ENCODE measurements around the gene ASPHD2. TPM values are rescaled to one million over a fixed set of nuclear protein-coding genes. Genes with fewer than 3 reads are reported as not detected.

ASPHD2 gene
- total RNA-seq, 1 experiment from 2014 or later: 7.1 TPM

GRCh38 chr22:26399289-26399688, 29.8 kb upstream of the ASPHD2 start:
- H3K23ac ChIP-seq (ENCODE audit: insufficient read length, low read depth, low read length): no peak overlapping the region
- Mint-ChIP-seq H3K4me1 (peaks cover 5 to 18% of the 10 kb centered on the region in 2 experiments), H3K27ac (no peak overlapping the region), H3K9me3 (no peaks in the 10 kb centered on the region), H3K4me3 (no peak overlapping the region), H3K27me3 (ENCODE audit: low read depth) (peaks cover 3% of the 10 kb centered on the region; the same call in 1 of the 2 replicates), H3K36me3 (ENCODE audit: insufficient read depth in 1 of 3, low read depth in 3 of 3) (no peaks in the 10 kb centered on the region)
- TF ChIP-seq CTCF (conservative IDR thresholded peaks at IDR 0.05): no peak
- no peak overlapping the region for H3K56ac ChIP-seq (ENCODE audit: insufficient read length, low read depth, low read length)
- no CpG with 5 or more reads among the region's 1 CpG for WGBS (ENCODE audit: extremely low coverage, insufficient read length, low lambda C conversion rate)
- no peak overlapping the region for H2AK5ac ChIP-seq (ENCODE audit: insufficient read length, low read length)
- no peaks in the 10 kb centered on the region for H3K23me2 ChIP-seq (ENCODE audit: insufficient read length, low read depth, low read length, poor library complexity, severe bottlenecking)
- no peak overlapping the region for H3T11ph ChIP-seq (ENCODE audit: low read length)
- H2BK20ac ChIP-seq (ENCODE audit: low read depth, low read length, poor library complexity, severe bottlenecking): no peak overlapping the region
- H3K4me1 ChIP-seq (ENCODE audit: insufficient read depth, low read length): no peaks in the 10 kb centered on the region
- H3K79me1 ChIP-seq (ENCODE audit: insufficient read depth, low read depth, low read length, poor library complexity, severe bottlenecking): no peaks in the 10 kb centered on the region
- no peak overlapping the region for H3K4ac ChIP-seq (ENCODE audit: low read depth, low read length)
- H3K9ac ChIP-seq (ENCODE audit: extremely low read depth, insufficient read length, low read length): no peak overlapping the region
- no peaks in the 10 kb centered on the region for H3K79me2 ChIP-seq (ENCODE audit: insufficient read depth, low read length)
- no peak overlapping the region for H3K4me2 ChIP-seq (ENCODE audit: insufficient read depth, insufficient read length, low read length)
- no peaks in the 10 kb centered on the region for H3K9me3 ChIP-seq (ENCODE audit: control insufficient read depth, low read depth, low read length)
- no peaks in the 10 kb centered on the region for H4K20me1 ChIP-seq (ENCODE audit: control insufficient read depth, insufficient read depth, insufficient read length)
- no peak overlapping the region for H4K5ac ChIP-seq (ENCODE audit: insufficient read length, low read depth, low read length)
- H2BK12ac ChIP-seq (ENCODE audit: insufficient read length, low read depth, low read length): no peak overlapping the region
- H2BK5ac ChIP-seq (ENCODE audit: insufficient read length, low read length): no peak overlapping the region
- H4K8ac ChIP-seq (replicated peaks; ENCODE audit: insufficient read length, low read depth, low read length): no peak overlapping the region
- H2BK120ac ChIP-seq (ENCODE audit: low read depth, low read length, poor library complexity, severe bottlenecking): no peak overlapping the region
- no peak overlapping the region for H3K14ac ChIP-seq (ENCODE audit: insufficient read depth, low read length)
- no peak overlapping the region for H4K91ac ChIP-seq (ENCODE audit: insufficient read length, low read depth, low read length)
- no peak overlapping the region for H2AFZ ChIP-seq (ENCODE audit: low read length)
- H3K18ac ChIP-seq (ENCODE audit: insufficient read length, low read depth, low read length): no peak overlapping the region
- no peak for DNase-seq
- no peak overlapping the region for H3K27ac ChIP-seq (ENCODE audit: insufficient read length, low read depth, low read length)
- H3K27me3 ChIP-seq (ENCODE audit: insufficient read depth, low read length): no peaks in the 10 kb centered on the region
- no peak overlapping the region for H2BK15ac ChIP-seq (ENCODE audit: low read depth, low read length)
